ENCODE data around the gene GSG1L. TPM values are rescaled to one million over a fixed set of nuclear protein-coding genes. Genes with fewer than 3 reads are reported as not detected.

The GSG1L gene
- total and polyA plus RNA-seq, 4 donors = not detected

- Histone ChIP-seq H3K36me3 (ENCODE audit: control insufficient read depth in 4 of 4, insufficient read depth in 3 of 4, low read depth in 1 of 4, low read length in 3 of 4) (no peaks in the 10 kb centered on the region), H3K9me3 (ENCODE audit: control insufficient read depth in 4 of 4, low read length in 3 of 4) (no peaks in the 10 kb centered on the region)
Measured at GRCh38 chr16:28067604-28068379, 4.3 kb upstream of the GSG1L start.

More at GRCh38 chr16:28067604-28068379, 4.3 kb upstream of the GSG1L start:
- peaks cover 0 to 9% (median 4%) of the 10 kb centered on the region in 4 donors for H3K27me3 ChIP-seq (ENCODE audit: control insufficient read depth in 4 of 4, insufficient read depth in 4 of 4, low read length in 3 of 4)
- WGBS = 81% methylated on average over 14 of the region's 14 CpGs
- no peak for DNase-seq (ENCODE audit: low spot score)
- no peak overlapping the region for H3K27ac ChIP-seq (ENCODE audit: low read depth in 1 of 2, low read length in 2 of 2)
- TF ChIP-seq RAD21 (IDR thresholded peaks at IDR 0.05) (no peak), ZBTB33 (IDR thresholded peaks at IDR 0.05) (no peak), RXRA (IDR thresholded peaks at IDR 0.05) (no peak), REST (IDR thresholded peaks at IDR 0.05) (no peak), HNF4G (IDR thresholded peaks at IDR 0.05) (no peak), CTCF (IDR thresholded peaks at IDR 0.05; ENCODE audit: low read depth, low read length, missing input control) (no peak), FOXA1 (IDR thresholded peaks at IDR 0.05) (no peak)
- H3K4me1 ChIP-seq (ENCODE audit: control insufficient read depth in 4 of 4, insufficient read depth in 4 of 4, low read length in 3 of 4) = peaks cover 0 to 7% (median 4%) of the 10 kb centered on the region in 4 donors
- H3K4me3 ChIP-seq (ENCODE audit: low read depth in 1 of 3, low read length in 3 of 3) = no peak overlapping the region
- no peak overlapping the region for H3K9ac ChIP-seq (ENCODE audit: low read depth in 1 of 2, low read length in 2 of 2)
